Upper lobe of left lung (tissue), 4 donors: Measurements from ENCODE around the gene EFCAB9.

Source experiments
- CTCF ChIP-seq, 6 experiments: fragments of 450-650 bp in 4 of 6; fragments of 200-600 bp in 2 of 6; sonication (generic) in 2 of 6; IDR thresholded peaks; one replicate each; pipeline ENCODE4 v1.5.1; 2016 to 2019; ENCODE audit warnings: antibody characterized with exemption in 6 of 6
- EP300 ChIP-seq, 4 donors: sonication (generic); formaldehyde crosslinking; IDR thresholded peaks; one replicate each; pipeline ENCODE4 v1.5.1; 2017; ENCODE audit warnings: antibody characterized with exemption in 4 of 4, control low read depth in 2 of 4
- POLR2A ChIP-seq, 4 donors: fragments of 450-650 bp; IDR thresholded peaks; one replicate each; pipeline ENCODE4 v1.5.1; 2016 to 2017; ENCODE audit warnings: antibody characterized with exemption in 4 of 4, mild to moderate bottlenecking in 2 of 4
- POLR2AphosphoS5 ChIP-seq, 2 donors: sonication (generic); formaldehyde crosslinking; IDR thresholded peaks; one replicate each; pipeline ENCODE4 v1.5.1; 2017; ENCODE audit warnings: antibody characterized with exemption in 2 of 2

- TF ChIP-seq POLR2A (IDR thresholded peaks at IDR 0.05), result no peak
- no peak for TF ChIP-seq CTCF (IDR thresholded peaks at IDR 0.05)
- TF ChIP-seq POLR2AphosphoS5 (IDR thresholded peaks at IDR 0.05), result no peak
- TF ChIP-seq EP300 (IDR thresholded peaks at IDR 0.05), result no peak
Observed at GRCh38 chr5:172145870-172146747, 47.9 kb upstream of the EFCAB9 start.
